A549 (cell line): ENCODE data around the gene RAB11B. TPM values are rescaled to one million over a fixed set of nuclear protein-coding genes. Genes with fewer than 3 reads are reported as not detected.
A peak's percentile ranks its signal among the peaks of the same experiment; 100 is the strongest.

ENCODE experiments used
- ATAC-seq, 2 experiments: fragments of 200-7000 bp in 1 of 2; fragments of >200 bp in 1 of 2; cut with Nextera tagmentation in 1 of 2; cut with Tn5 transposase in 1 of 2; 3 replicates each; pipeline versions ENCODE4 v1.8.0 to v1.9.1; 2018 to 2020; ENCODE audit warnings: mild to moderate bottlenecking in 1 of 2, moderate library complexity in 1 of 2
- CTCF ChIA-PET: fragments of 300-600 bp; sonication (Branson Sonifier 250); formaldehyde crosslinking; extraction: SDS; loops from one replicate; lab custom pipeline; 2021; ENCODE audit warnings: antibody characterized with exemption, inconsistent platforms; lab: Yijun Ruan, JAX
- POLR2A ChIA-PET: fragments of 350-600 bp; formaldehyde crosslinking; extraction: SDS; loops from one replicate; lab custom pipeline; 2021; ENCODE audit warnings: antibody characterized with exemption, inconsistent platforms; lab: Yijun Ruan, JAX
- DNase-seq, 2 experiments: peaks; one replicate each; pipeline versions ENCODE4 v3.0.0 to v3.0.0-alpha.2; 2011 to 2016; ENCODE audit warnings: low read depth in 1 of 2, low spot score in 1 of 2
- FAIRE-seq: peaks from 2 replicates; lab custom pipeline; 2011; peaks lifted over from hg19 to GRCh38; lab: Jason Lieb, UNC
- H3K27ac ChIP-seq, 2 experiments: fragments of >200 bp; sonication (Bioruptor Twin); formaldehyde crosslinking; 3 replicates each; pipeline ENCODE4 v1.5.1; 2016 to 2017
- H3K4me1 ChIP-seq: fragments of >200 bp; sonication (Bioruptor Twin); formaldehyde crosslinking; 3 replicates; pipeline ENCODE4 v1.6.1; 2016
- H3K4me2 ChIP-seq: fragments of >200 bp; sonication (Bioruptor Twin); formaldehyde crosslinking; 3 replicates; pipeline ENCODE4 v1.6.1; 2016
- H3K4me3 ChIP-seq: fragments of >200 bp; sonication (Bioruptor Twin); formaldehyde crosslinking; 3 replicates; pipeline ENCODE4 v1.5.1; 2016
- H3K9me3 ChIP-seq: fragments of >200 bp; sonication (Bioruptor Twin); formaldehyde crosslinking; 3 replicates; pipeline ENCODE4 v1.6.1; 2016
- CBX2 ChIP-seq: fragments of 200-600 bp; sonication (generic); IDR thresholded peaks from 2 replicates; pipeline ENCODE4 v1.6.1; 2016; ENCODE audit warnings: low read depth, mild to moderate bottlenecking, borderline replicate concordance
- CBX8 ChIP-seq: fragments of 200-600 bp; sonication (generic); IDR thresholded peaks from 2 replicates; pipeline ENCODE4 v1.6.1; 2016
- CEBPB ChIP-seq, 2 experiments: fragments of >200 bp in 1 of 2; sonication (Bioruptor Twin) in 1 of 2; formaldehyde crosslinking in 1 of 2; IDR thresholded peaks; 2 replicates each; pipeline ENCODE4 v1.6.1; 2012 to 2016
- EHF ChIP-seq: fragments of 250-450 bp; sonication (Bioruptor Pico); IDR thresholded peaks from 2 replicates; pipeline ENCODE4 v1.5.0; 2020; ENCODE audit warnings: mild to moderate bottlenecking
- ESRRA ChIP-seq: fragments of 150-350 bp; IDR thresholded peaks from 2 replicates; pipeline ENCODE4 v1.6.1; 2014; ENCODE audit warnings: mild to moderate bottlenecking, low read length, borderline replicate concordance
- FOSL2 ChIP-seq, 2 experiments: fragments of 450-650 bp in 1 of 2; fragments of >200 bp in 1 of 2; sonication (Bioruptor Twin) in 1 of 2; formaldehyde crosslinking; IDR thresholded peaks; 2 replicates each; pipeline versions ENCODE4 v1.5.0 to v1.6.1; 2016 to 2020; ENCODE audit warnings: mild to moderate bottlenecking in 1 of 2, moderate library complexity in 1 of 2
- GATA3 ChIP-seq: IDR thresholded peaks from 2 replicates; pipeline ENCODE4 v1.6.1; 2012; ENCODE audit warnings: borderline replicate concordance
- JUNB ChIP-seq: fragments of >200 bp; sonication (Bioruptor Twin); formaldehyde crosslinking; IDR thresholded peaks from 2 replicates; pipeline ENCODE4 v1.6.1; 2016
- KDM5A ChIP-seq: fragments of 200-600 bp; sonication (generic); IDR thresholded peaks from 2 replicates; pipeline ENCODE4 v1.6.1; 2016; ENCODE audit warnings: antibody characterized with exemption, mild to moderate bottlenecking
- NPAS2 ChIP-seq: fragments of 250-450 bp; sonication (Bioruptor Pico); IDR thresholded peaks from 2 replicates; pipeline ENCODE4 v1.8.0; 2022; ENCODE audit warnings: mild to moderate bottlenecking, moderate library complexity, borderline replicate concordance
- NR3C1 ChIP-seq: fragments of >200 bp; sonication (Bioruptor Twin); formaldehyde crosslinking; IDR thresholded peaks from 3 replicates; pipeline ENCODE4 v1.6.1; 2017
- POLR2AphosphoS2 ChIP-seq: conservative IDR thresholded peaks from 2 replicates; pipeline ENCODE4 v1.6.1; 2012; ENCODE audit warnings: low read length, improper control_type of control experiment, inconsistent platforms
- RFX5 ChIP-seq: fragments of 450-650 bp; IDR thresholded peaks from 2 replicates; pipeline ENCODE4 v1.7.1; 2014; ENCODE audit warnings: antibody characterized with exemption, mild to moderate bottlenecking, moderate library complexity
- SMC3 ChIP-seq: fragments of >200 bp; sonication (Bioruptor Twin); formaldehyde crosslinking; IDR thresholded peaks from 3 replicates; pipeline ENCODE4 v1.6.1; 2018; ENCODE audit warnings: inconsistent platforms
- ZFP36 ChIP-seq: fragments of 450-650 bp; IDR thresholded peaks from 2 replicates; pipeline ENCODE4 v1.6.1; 2014; ENCODE audit warnings: borderline replicate concordance; ENCODE audit not compliant: partially characterized antibody
- ZNF302 ChIP-seq: fragments of 250-450 bp; sonication (Bioruptor Pico); IDR thresholded peaks from 2 replicates; pipeline ENCODE4 v1.9.0; 2021; ENCODE audit warnings: inconsistent platforms, mild to moderate bottlenecking, moderate library complexity
- WGBS: methylation state at CpG from one replicate; pipeline ENCODE4 v1.1.6; 2017; ENCODE audit errors: missing lambda C conversion rate; 5-methylcytosine and 5-hydroxymethylcytosine counted together
- polyA plus RNA-seq, 4 experiments: library from polyadenylated mRNA; depleted of rRNA in 3 of 4; stranded (reverse); fragments of >200 nt; fragmentation: RNase III in 1 of 4; extraction: RNeasy Plus Mini Kit Qiagen cat#74134 plus additional on column Dnase treatment in 1 of 4; gene quantifications; 2 replicates in 3 of 4; 3 replicates in 1 of 4; pipeline ENCODE4 v1.2.3, GENCODE V29; 2011 to 2017
- TF ChIP-seq, protein P1 (sequence below): IDR thresholded peaks from 2 replicates; pipeline ENCODE4 v1.6.1; 2012
- TF ChIP-seq, protein P2 (sequence below): IDR thresholded peaks from 2 replicates; pipeline ENCODE4 v1.6.1; 2012; ENCODE audit warnings: low read depth, borderline replicate concordance
- TF ChIP-seq, protein P3 (sequence below): fragments of >200 bp; sonication (Bioruptor Twin); formaldehyde crosslinking; IDR thresholded peaks from 3 replicates; pipeline ENCODE4 v1.6.1; 2016
- TF ChIP-seq, protein P4 (sequence below): fragments of >200 bp; sonication (Bioruptor Twin); formaldehyde crosslinking; IDR thresholded peaks from 2 replicates; pipeline ENCODE4 v1.6.1; 2016
- TF ChIP-seq, protein P5 (sequence below): fragments of 200-600 bp; sonication (generic); IDR thresholded peaks from 2 replicates; pipeline ENCODE4 v1.6.1; 2016; ENCODE audit warnings: antibody characterized with exemption, mild to moderate bottlenecking, moderate library complexity
- TF ChIP-seq, protein P6 (sequence below): IDR thresholded peaks from 2 replicates; pipeline ENCODE4 v1.6.1; 2012

RAB11B gene
- polyA plus RNA-seq, 2 of the 4 experiments (the other 2 are of a cell fraction): 22.3 to 93.7 TPM

DNA sequence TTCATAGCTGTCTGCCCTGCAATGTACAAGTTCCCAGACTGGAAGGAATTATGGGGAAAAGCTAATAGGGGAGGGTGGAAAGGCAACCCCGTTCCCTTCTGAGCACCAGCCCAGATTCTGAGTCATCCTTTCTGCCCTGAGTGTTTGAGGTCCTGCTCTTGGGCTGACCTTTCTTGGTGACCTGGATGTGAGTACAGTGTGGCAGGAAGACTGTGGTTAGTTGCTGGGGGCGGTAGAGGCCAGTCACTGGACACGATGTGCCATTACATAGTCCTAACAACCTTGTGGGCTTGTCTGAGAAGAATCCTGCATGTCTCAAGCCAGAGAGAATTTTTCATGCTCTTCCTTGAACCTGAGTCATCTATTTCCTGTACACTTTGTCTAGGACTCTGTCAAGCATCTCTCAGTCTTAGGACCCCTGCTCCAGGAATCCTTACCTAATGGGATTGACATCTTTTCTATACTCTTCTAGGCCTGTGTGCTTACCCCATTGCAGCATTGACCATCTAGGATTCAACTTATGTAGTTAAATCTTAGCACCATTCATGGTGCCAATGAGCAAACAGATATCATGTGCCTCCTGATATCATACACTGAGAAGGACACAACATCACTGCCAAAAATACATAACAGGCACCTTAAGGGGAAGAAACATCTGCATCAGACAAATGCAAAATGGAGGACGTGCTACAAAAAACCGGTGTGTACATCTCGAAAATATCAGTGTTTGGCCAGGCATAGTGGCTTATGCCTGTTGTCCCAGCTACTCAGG lies 34.3 kb upstream of the RAB11B start (continued):
- TF ChIP-seq CBX2: no peak
- TF ChIP-seq FOSL2 (IDR thresholded peaks at IDR 0.05): no peak
- TF ChIP-seq FOSL2 (CRISPR knock-in tag; IDR thresholded peaks at IDR 0.05): peak; percentile 84
- TF ChIP-seq, protein P1, sequence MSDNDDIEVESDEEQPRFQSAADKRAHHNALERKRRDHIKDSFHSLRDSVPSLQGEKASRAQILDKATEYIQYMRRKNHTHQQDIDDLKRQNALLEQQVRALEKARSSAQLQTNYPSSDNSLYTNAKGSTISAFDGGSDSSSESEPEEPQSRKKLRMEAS: peak; percentile 69
- TF ChIP-seq, protein P2, sequence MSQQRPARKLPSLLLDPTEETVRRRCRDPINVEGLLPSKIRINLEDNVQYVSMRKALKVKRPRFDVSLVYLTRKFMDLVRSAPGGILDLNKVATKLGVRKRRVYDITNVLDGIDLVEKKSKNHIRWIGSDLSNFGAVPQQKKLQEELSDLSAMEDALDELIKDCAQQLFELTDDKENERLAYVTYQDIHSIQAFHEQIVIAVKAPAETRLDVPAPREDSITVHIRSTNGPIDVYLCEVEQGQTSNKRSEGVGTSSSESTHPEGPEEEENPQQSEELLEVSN: no peak
- TF ChIP-seq CEBPB (IDR thresholded peaks at IDR 0.05): no peak
- peak; percentile 50; the same call in 1 of the 2 replicates for TF ChIP-seq GATA3
- TF ChIP-seq ESRRA: peak; percentile 87
- TF ChIP-seq POLR2AphosphoS2: no peak

DNA sequence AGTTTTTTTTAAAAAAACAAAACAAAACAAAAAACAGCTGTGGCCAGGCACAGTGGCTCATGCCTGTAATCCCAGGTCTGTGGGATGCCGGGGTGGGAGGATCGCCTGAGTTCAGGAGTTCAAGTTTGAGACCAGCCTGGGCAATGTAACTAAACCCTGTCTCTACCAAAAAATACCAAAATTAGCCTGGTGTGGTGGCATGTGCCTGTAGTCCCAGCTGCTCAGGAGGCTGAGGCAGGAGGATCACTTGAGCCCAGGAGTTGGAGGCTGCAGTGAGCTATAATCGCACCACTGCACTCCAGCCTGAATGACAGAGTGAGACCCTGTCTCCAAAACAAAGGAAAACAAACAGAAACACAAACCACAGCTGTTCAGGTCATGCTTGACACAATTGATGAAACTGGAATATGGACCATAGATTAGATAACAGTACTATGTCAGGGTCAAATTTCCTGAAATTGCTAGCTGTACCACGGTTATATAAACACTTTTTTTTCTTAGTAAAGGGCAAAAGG lies 33.1 kb upstream of the RAB11B start:
- ChIA-PET CTCF (interaction anchor here (0.7 to 1.5 kb wide), 3 partner anchors 10 to 40 kb away, joined by 3 read pairs; no protein-coding TSS in a partner anchor), POLR2A (no interaction called here)
- TF ChIP-seq, protein P3, sequence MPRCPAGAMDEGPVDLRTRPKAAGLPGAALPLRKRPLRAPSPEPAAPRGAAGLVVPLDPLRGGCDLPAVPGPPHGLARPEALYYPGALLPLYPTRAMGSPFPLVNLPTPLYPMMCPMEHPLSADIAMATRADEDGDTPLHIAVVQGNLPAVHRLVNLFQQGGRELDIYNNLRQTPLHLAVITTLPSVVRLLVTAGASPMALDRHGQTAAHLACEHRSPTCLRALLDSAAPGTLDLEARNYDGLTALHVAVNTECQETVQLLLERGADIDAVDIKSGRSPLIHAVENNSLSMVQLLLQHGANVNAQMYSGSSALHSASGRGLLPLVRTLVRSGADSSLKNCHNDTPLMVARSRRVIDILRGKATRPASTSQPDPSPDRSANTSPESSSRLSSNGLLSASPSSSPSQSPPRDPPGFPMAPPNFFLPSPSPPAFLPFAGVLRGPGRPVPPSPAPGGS: no peak
- TF ChIP-seq ZFP36 (no peak), SMC3 (no peak), ZNF302 (no peak), NR3C1 (no peak), FOSL2 (IDR thresholded peaks at IDR 0.05) (no peak), FOSL2 (CRISPR knock-in tag; IDR thresholded peaks at IDR 0.05) (no peak), EHF (no peak), JUNB (no peak), NPAS2 (CRISPR knock-in tag) (no peak), KDM5A (no peak), RFX5 (no peak), CBX8 (no peak)
- TF ChIP-seq, protein P4, sequence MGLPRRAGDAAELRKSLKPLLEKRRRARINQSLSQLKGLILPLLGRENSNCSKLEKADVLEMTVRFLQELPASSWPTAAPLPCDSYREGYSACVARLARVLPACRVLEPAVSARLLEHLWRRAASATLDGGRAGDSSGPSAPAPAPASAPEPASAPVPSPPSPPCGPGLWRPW: no peak
- TF ChIP-seq, protein P5, sequence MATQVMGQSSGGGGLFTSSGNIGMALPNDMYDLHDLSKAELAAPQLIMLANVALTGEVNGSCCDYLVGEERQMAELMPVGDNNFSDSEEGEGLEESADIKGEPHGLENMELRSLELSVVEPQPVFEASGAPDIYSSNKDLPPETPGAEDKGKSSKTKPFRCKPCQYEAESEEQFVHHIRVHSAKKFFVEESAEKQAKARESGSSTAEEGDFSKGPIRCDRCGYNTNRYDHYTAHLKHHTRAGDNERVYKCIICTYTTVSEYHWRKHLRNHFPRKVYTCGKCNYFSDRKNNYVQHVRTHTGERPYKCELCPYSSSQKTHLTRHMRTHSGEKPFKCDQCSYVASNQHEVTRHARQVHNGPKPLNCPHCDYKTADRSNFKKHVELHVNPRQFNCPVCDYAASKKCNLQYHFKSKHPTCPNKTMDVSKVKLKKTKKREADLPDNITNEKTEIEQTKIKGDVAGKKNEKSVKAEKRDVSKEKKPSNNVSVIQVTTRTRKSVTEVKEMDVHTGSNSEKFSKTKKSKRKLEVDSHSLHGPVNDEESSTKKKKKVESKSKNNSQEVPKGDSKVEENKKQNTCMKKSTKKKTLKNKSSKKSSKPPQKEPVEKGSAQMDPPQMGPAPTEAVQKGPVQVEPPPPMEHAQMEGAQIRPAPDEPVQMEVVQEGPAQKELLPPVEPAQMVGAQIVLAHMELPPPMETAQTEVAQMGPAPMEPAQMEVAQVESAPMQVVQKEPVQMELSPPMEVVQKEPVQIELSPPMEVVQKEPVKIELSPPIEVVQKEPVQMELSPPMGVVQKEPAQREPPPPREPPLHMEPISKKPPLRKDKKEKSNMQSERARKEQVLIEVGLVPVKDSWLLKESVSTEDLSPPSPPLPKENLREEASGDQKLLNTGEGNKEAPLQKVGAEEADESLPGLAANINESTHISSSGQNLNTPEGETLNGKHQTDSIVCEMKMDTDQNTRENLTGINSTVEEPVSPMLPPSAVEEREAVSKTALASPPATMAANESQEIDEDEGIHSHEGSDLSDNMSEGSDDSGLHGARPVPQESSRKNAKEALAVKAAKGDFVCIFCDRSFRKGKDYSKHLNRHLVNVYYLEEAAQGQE: no peak
- TF ChIP-seq, protein P6, sequence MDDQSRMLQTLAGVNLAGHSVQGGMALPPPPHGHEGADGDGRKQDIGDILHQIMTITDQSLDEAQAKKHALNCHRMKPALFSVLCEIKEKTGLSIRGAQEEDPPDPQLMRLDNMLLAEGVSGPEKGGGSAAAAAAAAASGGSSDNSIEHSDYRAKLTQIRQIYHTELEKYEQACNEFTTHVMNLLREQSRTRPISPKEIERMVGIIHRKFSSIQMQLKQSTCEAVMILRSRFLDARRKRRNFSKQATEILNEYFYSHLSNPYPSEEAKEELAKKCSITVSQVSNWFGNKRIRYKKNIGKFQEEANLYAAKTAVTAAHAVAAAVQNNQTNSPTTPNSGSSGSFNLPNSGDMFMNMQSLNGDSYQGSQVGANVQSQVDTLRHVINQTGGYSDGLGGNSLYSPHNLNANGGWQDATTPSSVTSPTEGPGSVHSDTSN: no peak
- FAIRE-seq (no peak), ATAC-seq (no peak), DNase-seq (no peak)
- WGBS: 78% methylated on average over 4 of the region's 4 CpGs
- H3K4me2 ChIP-seq: no peak overlapping the region
- H3K4me3 ChIP-seq: no peak overlapping the region
- no peaks in the 10 kb centered on the region for H3K9me3 ChIP-seq
- H3K4me1 ChIP-seq: peaks cover 56% of the 10 kb centered on the region
- H3K27ac ChIP-seq: peak overlapping the region; percentile 90 to 91; a peak in 5 of 6 replicates
